GM23338 (cell line): ENCODE measurements around the gene ANKH. TPM values are rescaled to one million over a fixed set of nuclear protein-coding genes. Genes with fewer than 3 reads are reported as not detected.

Experiments used
- ATAC-seq: fragments of 200-7000 bp; cut with Tn5 transposase; 3 replicates; pipeline ENCODE4 v1.9.1; 2020
- DNase-seq: peaks from one replicate; pipeline ENCODE4 v3.0.0-alpha.2; 2015; ENCODE audit warnings: low spot score
- H2AFZ ChIP-seq: fragments of 200-600 bp; sonication (generic); 2 replicates; pipeline ENCODE4 v1.8.0; 2016; ENCODE audit warnings: antibody characterized with exemption, mild to moderate bottlenecking, moderate library complexity
- H3F3A ChIP-seq: fragments of 200-600 bp; sonication (generic); replicated peaks from 2 replicates; pipeline ENCODE4 v1.8.0; 2017; ENCODE audit warnings: antibody characterized with exemption, mixed run types, low read depth
- H3K27ac ChIP-seq: fragments of 200-600 bp; sonication (generic); 2 replicates; pipeline ENCODE4 v1.6.1; 2016; ENCODE audit warnings: low read depth
- H3K27me3 ChIP-seq: fragments of 200-600 bp; sonication (generic); 2 replicates; pipeline ENCODE4 v1.8.0; 2016; ENCODE audit warnings: mild to moderate bottlenecking, mixed run types, moderate library complexity; ENCODE audit not compliant: insufficient read depth
- H3K36me3 ChIP-seq: fragments of 200-600 bp; sonication (generic); 2 replicates; pipeline ENCODE4 v1.8.0; 2016; ENCODE audit warnings: mild to moderate bottlenecking; ENCODE audit not compliant: insufficient read depth
- H3K4me1 ChIP-seq: fragments of 200-600 bp; sonication (generic); 2 replicates; pipeline ENCODE4 v1.8.0; 2016; ENCODE audit warnings: mild to moderate bottlenecking, moderate library complexity; ENCODE audit not compliant: insufficient read depth
- H3K4me2 ChIP-seq: fragments of 200-600 bp; sonication (generic); 2 replicates; pipeline ENCODE4 v1.7.1; 2017; ENCODE audit warnings: mixed run types
- H3K4me3 ChIP-seq: fragments of 200-600 bp; sonication (generic); 2 replicates; pipeline ENCODE4 v1.6.1; 2016; ENCODE audit warnings: mixed run types
- H3K79me2 ChIP-seq: fragments of 200-600 bp; sonication (generic); replicated peaks from 2 replicates; pipeline ENCODE4 v1.8.0; 2017; ENCODE audit warnings: mild to moderate bottlenecking; ENCODE audit not compliant: insufficient read depth
- H3K9me2 ChIP-seq: fragments of 200-600 bp; sonication (generic); 2 replicates; pipeline ENCODE4 v1.8.0; 2017; ENCODE audit not compliant: insufficient read depth
- H4K20me1 ChIP-seq: fragments of 200-600 bp; sonication (generic); replicated peaks from 2 replicates; pipeline ENCODE4 v1.8.0; 2017; ENCODE audit warnings: mild to moderate bottlenecking; ENCODE audit not compliant: insufficient read depth
- H3K27ac Mint-ChIP-seq: 2 replicates; pipeline ENCODE4 v1.8.0; 2020; ENCODE audit warnings: inconsistent platforms, mild to moderate bottlenecking, moderate library complexity, mixed read lengths
- H3K27me3 Mint-ChIP-seq: 3 replicates; pipeline ENCODE4 v1.8.0; 2022; ENCODE audit warnings: low read depth, mild to moderate bottlenecking, moderate library complexity, mixed read lengths, inconsistent platforms; ENCODE audit not compliant: insufficient read depth, poor library complexity
- H3K36me3 Mint-ChIP-seq: 3 replicates; pipeline ENCODE4 v1.8.0; 2021; ENCODE audit warnings: low read depth, mild to moderate bottlenecking, inconsistent platforms, moderate library complexity, mixed read lengths
- H3K4me1 Mint-ChIP-seq: 3 replicates; pipeline ENCODE4 v1.8.0; 2020; ENCODE audit warnings: mild to moderate bottlenecking, inconsistent platforms, mixed read lengths
- H3K4me3 Mint-ChIP-seq: 3 replicates; pipeline ENCODE4 v1.8.0; 2021; ENCODE audit warnings: moderate library complexity, mild to moderate bottlenecking, inconsistent platforms, mixed read lengths
- H3K9me3 Mint-ChIP-seq: 3 replicates; pipeline ENCODE4 v1.8.0; 2020; ENCODE audit warnings: moderate library complexity, mild to moderate bottlenecking, inconsistent platforms, mixed read lengths
- CREB1 ChIP-seq: fragments of 250-450 bp; sonication (Bioruptor Pico); IDR thresholded peaks from 2 replicates; pipeline ENCODE4 v1.5.0; 2020; ENCODE audit warnings: low read depth, mild to moderate bottlenecking, moderate library complexity
- CTCF ChIP-seq, 2 experiments: fragments of 200-600 bp in 1 of 2; sonication (generic) in 1 of 2; conservative IDR thresholded peaks; 2 replicates each; pipeline versions ENCODE4 v1.5.1 to v1.6.1; 2016 to 2017; ENCODE audit warnings: antibody characterized with exemption in 2 of 2, low read depth in 2 of 2, mild to moderate bottlenecking in 2 of 2, moderate library complexity in 1 of 2
- EZH2 ChIP-seq: fragments of 200-600 bp; sonication (generic); IDR thresholded peaks from one replicate; pipeline ENCODE4 v1.8.0; 2017; ENCODE audit warnings: antibody characterized with exemption, mild to moderate bottlenecking, low read depth; ENCODE audit not compliant: unreplicated experiment
- EZH2phosphoT487 ChIP-seq: fragments of 200-600 bp; sonication (generic); IDR thresholded peaks from one replicate; pipeline ENCODE4 v1.8.1; 2018; ENCODE audit warnings: antibody characterized with exemption; ENCODE audit not compliant: unreplicated experiment
- JUNB ChIP-seq: IDR thresholded peaks from one replicate; pipeline ENCODE4 v1.6.1; 2016; ENCODE audit warnings: antibody characterized with exemption; ENCODE audit not compliant: unreplicated experiment
- NANOG ChIP-seq: IDR thresholded peaks from 2 replicates; pipeline ENCODE4 v1.6.1; 2016; ENCODE audit warnings: antibody characterized with exemption, borderline replicate concordance
- POLR2AphosphoS5 ChIP-seq: IDR thresholded peaks from 2 replicates; pipeline ENCODE4 v1.6.1; 2016; ENCODE audit warnings: antibody characterized with exemption, low read depth
- REST ChIP-seq: IDR thresholded peaks from one replicate; pipeline ENCODE4 v1.6.1; 2018; ENCODE audit warnings: antibody characterized with exemption; ENCODE audit not compliant: unreplicated experiment
- STAT1 ChIP-seq: IDR thresholded peaks from one replicate; pipeline ENCODE4 v1.6.1; 2016; ENCODE audit warnings: antibody characterized with exemption; ENCODE audit not compliant: unreplicated experiment
- ZNF114 ChIP-seq: fragments of 250-450 bp; sonication (Bioruptor Pico); IDR thresholded peaks from 2 replicates; pipeline ENCODE4 v1.5.0; 2020; ENCODE audit warnings: mild to moderate bottlenecking, moderate library complexity
- ZNF331 ChIP-seq: fragments of 250-450 bp; sonication (Bioruptor Pico); IDR thresholded peaks from 2 replicates; pipeline ENCODE4 v1.5.0; 2020; ENCODE audit warnings: low read depth, mild to moderate bottlenecking, moderate library complexity
- ZNF462 ChIP-seq: fragments of 250-450 bp; sonication (Bioruptor Pico); IDR thresholded peaks from 2 replicates; pipeline ENCODE4 v1.5.0; 2020; ENCODE audit warnings: mild to moderate bottlenecking, moderate library complexity
- polyA plus RNA-seq: library from polyadenylated mRNA; unstranded; fragments of >200 nt; fragmentation: Nextera tagmentation; extraction: Ambion mirVana; gene quantifications from 2 replicates; pipeline ENCODE4 v1.2.1, GENCODE V29; 2016
- total RNA-seq: library from RNA; depleted of rRNA; stranded (reverse); fragments of >200 nt; shearing (Covaris generic); gene quantifications from 2 replicates; pipeline ENCODE4 v1.2.3, GENCODE V29; 2014
- TF ChIP-seq, protein P1 (sequence below): IDR thresholded peaks from 2 replicates; pipeline ENCODE4 v1.6.1; 2016; ENCODE audit warnings: antibody characterized with exemption

ANKH gene
- total and polyA plus RNA-seq, 2 experiments from 2014 or later = 5.0 to 6.1 TPM

DNA sequence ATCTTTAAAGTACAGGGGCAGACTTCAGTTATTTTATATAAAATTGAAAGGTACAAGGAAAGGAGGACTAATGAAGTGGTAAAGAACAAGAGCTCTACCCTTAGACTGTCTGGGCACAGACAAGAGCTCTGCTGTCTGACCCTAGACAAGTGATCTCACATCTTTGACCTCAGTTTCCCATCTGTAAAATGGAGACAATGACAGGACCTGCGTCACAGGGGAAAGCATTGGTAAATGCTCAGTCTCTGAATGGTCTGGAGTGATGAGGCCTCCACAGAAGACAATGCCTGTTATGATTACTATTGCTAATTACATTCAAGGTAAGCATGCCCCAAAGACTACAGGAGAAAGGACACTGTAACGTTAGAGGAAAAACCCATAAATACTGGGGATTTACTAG, 37.5 kb downstream of the ANKH start:
- no peak for DNase-seq
- Histone ChIP-seq H2AFZ (no peak overlapping the region), H3K9me2 (no peaks in the 10 kb centered on the region), H3K4me1 (no peaks in the 10 kb centered on the region), H3F3A (no peaks in the 10 kb centered on the region), H3K27ac (no peak overlapping the region), H3K4me3 (no peak overlapping the region), H3K4me2 (no peak overlapping the region), H3K36me3 (no peaks in the 10 kb centered on the region), H3K27me3 (no peaks in the 10 kb centered on the region), H4K20me1 (no peaks in the 10 kb centered on the region; the same call in 1 of the 2 replicates), H3K79me2 (no peaks in the 10 kb centered on the region)
- TF ChIP-seq, protein P1, sequence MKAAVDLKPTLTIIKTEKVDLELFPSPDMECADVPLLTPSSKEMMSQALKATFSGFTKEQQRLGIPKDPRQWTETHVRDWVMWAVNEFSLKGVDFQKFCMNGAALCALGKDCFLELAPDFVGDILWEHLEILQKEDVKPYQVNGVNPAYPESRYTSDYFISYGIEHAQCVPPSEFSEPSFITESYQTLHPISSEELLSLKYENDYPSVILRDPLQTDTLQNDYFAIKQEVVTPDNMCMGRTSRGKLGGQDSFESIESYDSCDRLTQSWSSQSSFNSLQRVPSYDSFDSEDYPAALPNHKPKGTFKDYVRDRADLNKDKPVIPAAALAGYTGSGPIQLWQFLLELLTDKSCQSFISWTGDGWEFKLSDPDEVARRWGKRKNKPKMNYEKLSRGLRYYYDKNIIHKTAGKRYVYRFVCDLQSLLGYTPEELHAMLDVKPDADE = no peak
- TF ChIP-seq REST (no peak), ZNF114 (CRISPR knock-in tag) (no peak), CTCF (conservative IDR thresholded peaks at IDR 0.05; ENCODE audit: low read depth in 2 of 2) (no peak), POLR2AphosphoS5 (no peak), EZH2phosphoT487 (no peak), STAT1 (no peak), NANOG (no peak), JUNB (no peak), ZNF462 (CRISPR knock-in tag) (no peak), EZH2 (no peak), CREB1 (no peak), ZNF331 (CRISPR knock-in tag) (no peak)
- Mint-ChIP-seq H3K9me3 (peaks cover 9% of the 10 kb centered on the region; the same call in 1 of the 3 replicates), H3K36me3 (peaks cover 4% of the 10 kb centered on the region; the same call in 1 of the 3 replicates), H3K4me3 (no peak overlapping the region), H3K27me3 (peaks cover 1% of the 10 kb centered on the region), H3K27ac (no peak overlapping the region), H3K4me1 (no peaks in the 10 kb centered on the region)
- no peak for ATAC-seq
